Measurements from ENCODE around the gene TENM4.

The TENM4 gene

GRCh38 chr11:79417069-79417920, 23.5 kb downstream of the TENM4 start:
- DNase-seq, result no peak

GRCh38 chr11:79415912-79416311, 24.9 kb downstream of the TENM4 start:
- no peak for DNase-seq

DNA sequence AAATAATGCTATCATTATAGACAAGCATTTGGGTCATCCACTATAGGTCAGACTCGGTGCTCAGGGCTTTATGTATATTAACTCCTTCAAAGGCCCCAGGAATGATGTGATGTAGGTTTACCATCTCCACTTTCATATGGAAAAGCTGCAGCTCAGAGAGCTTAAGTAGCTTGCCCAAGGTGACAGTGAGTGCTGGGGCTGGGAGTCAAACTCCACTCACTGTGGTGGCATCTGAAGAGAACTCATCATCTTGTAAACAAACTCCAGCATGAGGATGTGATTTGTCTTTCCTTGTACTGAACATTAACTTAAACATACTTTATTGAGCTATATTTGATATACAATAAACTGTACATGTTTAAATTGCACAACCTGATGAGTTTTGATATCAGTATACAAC, 25.4 kb downstream of the TENM4 start:
- DNase-seq, result no peak

DNA sequence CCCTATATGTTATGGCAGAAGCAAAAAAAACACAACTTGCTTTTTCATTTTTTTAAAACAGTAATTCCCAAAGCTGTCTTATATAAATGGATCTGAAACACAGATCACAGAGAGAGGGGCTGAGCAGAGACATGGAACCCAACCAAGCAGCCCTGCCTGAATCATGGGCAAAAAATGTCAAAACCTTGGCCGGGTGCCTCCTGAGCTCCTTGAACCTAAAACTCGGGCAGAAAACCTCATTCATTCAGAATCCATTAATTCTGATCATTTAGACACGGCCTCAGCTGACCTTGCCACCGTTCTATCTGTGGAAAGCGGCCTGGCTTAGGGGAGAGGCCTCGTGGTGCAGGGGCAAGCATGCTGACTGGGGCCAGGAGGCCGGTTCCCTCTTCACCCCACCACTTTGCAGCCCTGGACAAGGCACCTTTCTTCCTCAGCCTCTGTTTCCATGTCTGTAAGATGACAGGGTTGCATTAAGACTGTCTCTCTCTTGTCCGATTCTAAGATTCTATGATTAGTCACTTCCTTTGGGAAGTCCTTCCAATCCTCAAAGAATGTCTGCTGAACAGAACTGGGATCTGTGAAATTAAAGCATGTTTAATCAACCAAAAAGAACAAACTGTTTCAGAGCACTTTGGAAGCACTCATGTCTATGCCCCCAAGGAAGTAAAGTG, 26.0 kb downstream of the TENM4 start:
- no peak for DNase-seq

- no peak for DNase-seq
Measured at GRCh38 chr11:79414041-79414440, 26.8 kb downstream of the TENM4 start.

DNA sequence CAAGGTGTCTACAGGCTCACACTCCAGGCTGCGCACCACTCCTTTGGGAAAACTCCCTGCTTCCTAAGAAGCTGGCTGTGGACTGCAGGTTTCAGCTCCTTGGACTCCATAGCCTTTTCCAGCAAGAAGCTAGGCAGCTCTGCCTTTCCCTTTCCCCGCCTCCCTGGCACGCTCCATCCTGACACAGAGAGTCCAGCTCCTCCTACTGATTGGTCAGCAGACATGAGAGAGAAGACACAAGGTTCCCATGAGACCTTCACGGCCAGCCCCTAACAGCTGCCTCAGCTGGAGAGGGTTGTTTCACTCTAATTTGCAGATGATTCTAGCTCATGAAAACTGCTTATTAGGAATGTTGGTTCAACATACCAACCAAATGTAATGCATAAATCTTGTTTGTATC, 27.6 kb downstream of the TENM4 start:
- no peak for DNase-seq

- no peak for DNase-seq
Measured at GRCh38 chr11:79412761-79413160, 28.1 kb downstream of the TENM4 start.

- no peak for DNase-seq
Measured at GRCh38 chr11:79409330-79409729, 31.5 kb downstream of the TENM4 start.

GRCh38 chr11:79406376-79406775, 34.5 kb downstream of the TENM4 start:
- peak; percentile 61 for DNase-seq

DNA sequence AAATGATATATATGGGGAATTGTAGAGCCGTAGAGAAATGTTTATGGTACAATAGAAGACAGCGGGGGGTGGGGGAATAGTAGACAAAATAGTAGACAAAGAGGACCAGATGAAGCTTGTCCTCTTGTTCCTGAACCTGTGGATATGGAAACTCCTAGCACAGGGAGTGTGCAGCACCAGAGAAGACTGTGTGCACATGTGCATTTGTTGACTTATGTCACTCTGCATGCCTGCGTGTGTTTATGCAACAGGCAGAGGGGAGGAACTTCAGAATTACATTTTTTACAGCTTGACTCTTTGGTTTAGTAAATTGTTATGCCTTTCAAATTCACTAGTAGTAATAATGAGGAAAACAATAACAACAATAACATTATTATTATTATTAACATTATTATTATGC, 36.0 kb downstream of the TENM4 start:
- no peak for DNase-seq

DNA sequence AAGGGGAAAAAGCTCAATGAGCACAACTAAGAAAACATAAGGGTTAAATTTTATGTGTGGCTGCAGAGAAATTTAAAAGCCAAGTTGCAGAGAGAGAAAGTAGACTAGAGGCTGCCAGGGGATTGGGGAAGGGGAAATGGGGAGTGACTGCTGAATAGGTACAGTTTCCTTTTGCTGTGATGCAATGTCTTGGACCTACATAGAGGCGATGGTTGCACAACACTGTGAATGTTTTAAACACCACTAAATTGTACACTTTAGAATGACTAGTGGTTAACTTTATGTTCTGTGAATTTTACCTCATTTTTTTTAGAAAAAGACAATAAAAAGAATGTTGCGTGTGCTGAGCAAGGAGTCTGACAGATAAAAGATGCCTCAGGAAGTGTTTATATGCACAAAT, 36.5 kb downstream of the TENM4 start:
- no peak for DNase-seq

GRCh38 chr11:79403839-79404238, 37.0 kb downstream of the TENM4 start:
- no peak for DNase-seq

DNA sequence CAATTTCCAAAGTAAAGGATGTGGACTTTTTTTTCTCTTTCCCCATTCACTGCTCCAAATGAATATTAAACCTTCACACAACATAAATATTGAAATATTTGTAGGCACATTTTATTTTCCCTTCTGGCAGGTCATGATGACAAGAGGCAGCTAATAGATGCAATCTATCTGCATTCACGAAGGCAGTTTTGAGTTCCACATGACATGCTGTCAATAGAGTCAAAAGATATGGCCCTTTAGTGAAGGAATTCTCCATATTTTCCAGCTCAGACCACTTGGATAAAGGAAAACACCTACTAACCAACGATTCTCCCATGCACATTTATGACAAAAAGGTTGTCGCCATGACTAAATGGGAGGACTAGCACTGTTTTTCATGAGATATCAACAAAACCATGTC, 37.9 kb downstream of the TENM4 start:
- DNase-seq, result no peak

- peak; percentile 61 for DNase-seq
Measured at GRCh38 chr11:79400717-79401330, 40.0 kb downstream of the TENM4 start.

DNA sequence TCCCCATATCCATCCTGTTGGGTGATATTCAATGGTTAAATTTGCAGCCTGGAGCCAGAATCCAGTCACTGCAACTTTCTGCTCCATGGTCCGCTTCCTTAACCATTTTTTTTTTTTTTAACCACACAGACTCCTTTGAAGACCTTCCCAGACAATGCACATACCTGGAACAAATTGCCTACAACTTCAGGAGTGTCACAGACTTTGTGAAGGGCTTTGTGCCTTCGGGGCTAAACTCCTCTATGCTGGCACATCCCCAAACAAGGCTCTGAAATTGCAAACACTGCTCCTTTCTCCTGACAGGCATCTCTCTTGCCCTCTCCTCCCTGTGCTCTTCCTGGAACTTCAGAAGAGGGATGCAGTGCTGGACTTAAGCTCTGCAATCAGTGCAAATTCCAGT, 40.6 kb downstream of the TENM4 start:
- DNase-seq, result no peak

GRCh38 chr11:79397252-79397651, 43.6 kb downstream of the TENM4 start:
- DNase-seq, result no peak

DNA sequence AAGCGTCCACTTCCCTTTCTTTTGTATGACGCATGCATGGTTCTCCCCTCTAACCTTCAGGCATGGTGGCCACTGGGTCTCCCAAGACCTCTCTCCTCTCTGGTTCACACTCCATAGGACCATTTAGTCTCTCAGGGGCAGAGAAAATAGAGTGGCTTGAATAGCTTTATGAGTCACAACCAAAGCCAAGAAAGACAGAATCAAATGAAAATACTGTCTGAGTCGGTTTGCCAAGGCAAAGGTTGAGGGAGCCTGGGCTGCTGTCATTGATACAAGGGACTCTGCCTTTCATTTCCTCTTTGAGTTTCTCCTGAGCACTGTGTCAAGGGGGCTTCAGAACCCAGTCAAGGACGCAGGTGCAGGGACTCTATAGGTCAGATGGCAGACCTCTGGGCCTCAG, 44.2 kb downstream of the TENM4 start:
- DNase-seq, result no peak

DNA sequence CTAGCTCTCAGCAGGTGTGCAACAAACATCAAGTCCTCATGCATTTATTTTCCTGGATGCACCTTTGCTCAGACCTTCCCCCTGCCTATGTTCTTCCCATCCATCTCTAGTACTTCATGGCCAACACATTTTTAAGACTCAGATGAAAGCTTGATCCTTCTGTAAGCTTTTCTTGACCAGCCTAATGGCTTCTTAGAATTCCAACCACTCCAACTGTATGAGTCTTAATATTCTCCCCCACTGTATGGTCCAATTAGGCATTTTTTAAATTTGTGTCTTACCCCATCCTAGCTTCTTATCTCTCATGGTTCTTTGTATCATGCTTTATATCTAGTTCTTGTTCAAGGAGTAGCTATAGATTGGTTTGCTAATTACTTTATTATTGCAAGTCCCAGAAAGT, 44.8 kb downstream of the TENM4 start:
- DNase-seq, result no peak

- DNase-seq, result no peak
Measured at GRCh38 chr11:79393362-79394043, 47.3 kb downstream of the TENM4 start.

- no peak for DNase-seq
Measured at GRCh38 chr11:79392161-79392560, 48.7 kb downstream of the TENM4 start.

- no peak for DNase-seq
Measured at GRCh38 chr11:79390923-79391322, 49.9 kb downstream of the TENM4 start.

DNA sequence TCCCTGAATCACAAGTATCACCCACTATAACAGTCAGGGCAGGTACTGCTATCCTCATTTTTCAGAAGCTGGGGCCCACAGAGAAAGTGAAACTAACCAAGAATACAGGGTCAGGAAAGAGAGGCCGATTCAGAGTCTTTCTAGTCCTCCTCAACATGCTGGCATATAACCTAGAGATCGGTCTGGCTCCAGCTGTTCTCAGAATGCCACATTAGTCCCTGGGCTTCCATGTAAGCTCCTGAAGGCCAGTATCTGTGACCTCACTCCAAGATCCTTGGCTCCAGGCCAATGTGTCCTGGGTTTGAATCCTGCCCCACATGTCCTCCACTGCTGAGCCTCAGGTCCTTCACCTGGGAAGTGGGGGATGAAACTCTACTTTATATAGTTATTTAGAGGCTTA, 50.4 kb downstream of the TENM4 start:
- DNase-seq, result peak; percentile 19

DNA sequence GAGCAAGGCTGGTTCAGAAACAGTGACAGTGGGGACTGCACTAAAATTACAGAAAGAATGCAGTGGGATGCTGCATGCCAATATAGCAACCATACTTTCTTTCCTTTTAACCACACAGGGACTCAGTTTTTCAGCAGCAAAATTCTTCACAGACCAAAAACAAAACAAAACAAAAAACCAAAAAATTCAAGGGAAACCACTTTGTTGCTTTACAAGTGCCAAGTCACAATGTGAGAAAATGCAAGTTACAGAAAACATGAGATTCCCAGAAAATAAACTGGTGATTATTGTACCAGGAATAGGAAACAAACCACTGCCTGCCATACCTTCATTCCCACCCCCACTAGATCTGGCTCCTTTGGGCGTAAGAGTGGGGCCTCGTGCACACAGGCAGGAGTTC, 52.6 kb downstream of the TENM4 start:
- no peak for DNase-seq

DNA sequence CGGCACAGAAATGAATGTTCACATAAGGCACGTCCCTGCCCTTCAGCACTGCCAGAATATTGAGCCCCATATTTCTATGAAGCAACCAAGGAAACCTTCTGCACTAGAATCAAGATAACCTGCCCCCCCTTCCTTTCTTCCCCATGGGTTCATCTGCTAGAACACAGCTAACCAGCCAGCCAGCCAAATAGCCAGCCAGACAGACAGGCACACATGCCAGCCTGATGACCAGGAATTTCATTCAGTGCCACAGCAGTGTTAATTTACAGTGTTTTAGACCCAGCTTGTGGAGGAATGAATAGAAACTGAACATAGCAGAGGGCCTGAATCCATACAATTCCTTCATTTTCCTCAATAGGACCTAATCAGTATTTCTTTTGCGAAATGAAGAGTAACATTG, 57.0 kb downstream of the TENM4 start:
- DNase-seq, result no peak

Measured in RPMI8226 (cell line).